HEK293 (cell line): Measurements from ENCODE around the gene COG3.

ENCODE experiments used
- CTCF ChIA-PET: fragments of 350-600 bp; formaldehyde crosslinking; extraction: SDS; loops from one replicate; lab custom pipeline; 2021; ENCODE audit warnings: antibody characterized with exemption; lab: Yijun Ruan, JAX
- POLR2A ChIA-PET: fragments of 300-600 bp; formaldehyde crosslinking; extraction: SDS; loops from one replicate; lab custom pipeline; 2020; ENCODE audit warnings: antibody characterized with exemption, inconsistent platforms; lab: Yijun Ruan, JAX
- H3K27ac ChIP-seq: fragments of 200-500 bp; sonication (Bioruptor generic); 2 replicates; pipeline ENCODE4 v1.5.1; 2014; ENCODE audit warnings: low read depth, low read length, control low read depth, inconsistent platforms; ENCODE audit errors: extremely low read depth
- H3K36me3 ChIP-seq, 2 experiments: fragments of 200-500 bp in 1 of 2; sonication (Bioruptor generic) in 1 of 2; 1 replicate in 1 of 2; 2 replicates in 1 of 2; pipeline ENCODE4 v1.5.1; 2014 to 2017; ENCODE audit warnings: inconsistent platforms in 2 of 2, low read length in 2 of 2; ENCODE audit not compliant: control insufficient read depth in 2 of 2, insufficient read depth in 1 of 2
- H3K4me1 ChIP-seq: fragments of 200-500 bp; sonication (Bioruptor generic); 2 replicates; pipeline ENCODE4 v1.5.1; 2014; ENCODE audit warnings: mild to moderate bottlenecking, low read length, inconsistent platforms; ENCODE audit not compliant: control insufficient read depth, insufficient read depth
- H3K4me3 ChIP-seq: 2 replicates; pipeline ENCODE4 v1.5.1; 2011; ENCODE audit warnings: low read depth, mild to moderate bottlenecking, control low read depth, low read length, moderate library complexity
- H3K9me3 ChIP-seq: fragments of 200-500 bp; sonication (Bioruptor generic); 2 replicates; pipeline ENCODE4 v1.5.1; 2014; ENCODE audit warnings: low read depth, low read length, inconsistent platforms; ENCODE audit not compliant: control insufficient read depth, insufficient read depth
- EGR2 ChIP-seq: fragments of 450-650 bp; formaldehyde crosslinking; IDR thresholded peaks from 2 replicates; pipeline ENCODE4 v1.5.1; 2016; ENCODE audit warnings: low read depth, missing biosample characterization, missing genetic modification characterization
- HOXA7 ChIP-seq: sonication (generic); formaldehyde crosslinking; IDR thresholded peaks from 2 replicates; pipeline ENCODE4 v1.8.1; 2022; ENCODE audit warnings: missing genetic modification reagents, borderline replicate concordance
- KLF10 ChIP-seq: fragments of 450-650 bp; IDR thresholded peaks from 2 replicates; pipeline ENCODE4 v1.5.1; 2018; ENCODE audit warnings: missing biosample characterization, mild to moderate bottlenecking, missing genetic modification characterization
- ZNF121 ChIP-seq: fragments of 450-650 bp; formaldehyde crosslinking; IDR thresholded peaks from 2 replicates; pipeline ENCODE4 v1.5.1; 2016; ENCODE audit warnings: missing biosample characterization, missing genetic modification characterization
- ZNF394 ChIP-seq: fragments of 450-650 bp; formaldehyde crosslinking; IDR thresholded peaks from 2 replicates; pipeline ENCODE4 v1.5.1; 2016; ENCODE audit warnings: missing biosample characterization, missing genetic modification characterization, mild to moderate bottlenecking, moderate library complexity, borderline replicate concordance
- ZNF529 ChIP-seq: fragments of 450-650 bp; formaldehyde crosslinking; IDR thresholded peaks from 2 replicates; pipeline ENCODE4 v1.5.1; 2017; ENCODE audit warnings: missing genetic modification characterization, missing biosample characterization; ENCODE audit not compliant: insufficient replicate concordance
- ZNF610 ChIP-seq: fragments of 450-650 bp; formaldehyde crosslinking; IDR thresholded peaks from 2 replicates; pipeline ENCODE4 v1.5.1; 2016; ENCODE audit warnings: missing biosample characterization, missing genetic modification characterization, borderline replicate concordance
- ZNF623 ChIP-seq: fragments of 450-650 bp; formaldehyde crosslinking; IDR thresholded peaks from 2 replicates; pipeline ENCODE4 v1.5.1; 2016; ENCODE audit warnings: missing biosample characterization, missing genetic modification characterization
- ZNF670 ChIP-seq: fragments of 450-650 bp; formaldehyde crosslinking; IDR thresholded peaks from 2 replicates; pipeline ENCODE4 v1.5.1; 2016; ENCODE audit warnings: missing biosample characterization, missing genetic modification characterization, low read depth
- ZNF785 ChIP-seq: fragments of 450-650 bp; formaldehyde crosslinking; IDR thresholded peaks from 2 replicates; pipeline ENCODE4 v1.5.1; 2016; ENCODE audit warnings: missing biosample characterization, missing genetic modification characterization
- TF ChIP-seq, protein P1 (sequence below): fragments of 450-650 bp; formaldehyde crosslinking; IDR thresholded peaks from 2 replicates; pipeline ENCODE4 v1.5.1; 2016; ENCODE audit warnings: missing biosample characterization, missing genetic modification characterization
- TF ChIP-seq, protein P2 (sequence below): fragments of 450-650 bp; formaldehyde crosslinking; conservative IDR thresholded peaks from 2 replicates; pipeline ENCODE4 v1.5.1; 2016; ENCODE audit warnings: low read depth, missing biosample characterization, missing genetic modification characterization
- TF ChIP-seq, protein P3 (sequence below): fragments of 450-650 bp; formaldehyde crosslinking; optimal IDR thresholded peaks from 2 replicates; pipeline ENCODE3; 2016; ENCODE audit warnings: missing biosample characterization, mild to moderate bottlenecking, missing genetic modification characterization
- TF ChIP-seq, protein P4 (sequence below): fragments of 450-650 bp; formaldehyde crosslinking; IDR thresholded peaks from 2 replicates; pipeline ENCODE4 v1.5.1; 2016; ENCODE audit warnings: missing biosample characterization, missing genetic modification characterization
- TF ChIP-seq, protein P5 (sequence below): fragments of 450-650 bp; formaldehyde crosslinking; IDR thresholded peaks from 2 replicates; pipeline ENCODE4 v1.5.1; 2016; ENCODE audit warnings: missing biosample characterization, missing genetic modification characterization

Gene COG3

DNA sequence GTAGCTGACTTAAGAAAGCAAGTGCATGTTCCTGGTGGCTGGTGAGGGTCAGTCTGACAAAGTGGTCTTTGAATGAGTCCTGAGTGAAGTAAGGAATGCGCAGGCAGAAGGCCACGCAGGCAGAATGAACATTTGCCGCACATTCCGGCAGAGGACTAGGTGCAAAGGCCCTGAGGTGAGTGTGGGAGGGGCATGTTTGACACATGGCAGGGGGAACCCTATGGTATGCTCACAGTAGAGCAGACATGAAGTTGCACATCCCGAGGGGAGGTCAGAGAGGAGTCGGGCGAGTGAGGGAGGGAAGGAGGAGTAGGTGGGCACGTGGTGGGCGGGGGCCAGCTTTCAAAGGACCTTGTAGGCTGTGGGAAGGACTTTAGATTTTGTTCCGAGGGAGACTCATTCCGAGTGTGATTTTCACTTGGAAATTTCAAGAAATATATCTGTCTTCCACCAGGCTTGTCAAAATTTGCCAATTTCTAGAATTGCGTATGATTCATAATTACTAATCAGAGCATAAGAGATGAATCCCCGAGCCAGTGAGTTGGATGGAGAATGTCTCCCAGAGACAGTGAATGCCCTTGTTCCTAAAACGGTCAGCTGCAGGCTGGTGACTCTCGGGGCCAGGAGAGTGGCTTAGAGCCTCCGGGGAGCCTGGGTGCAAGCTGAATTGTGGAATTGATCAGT, 110.5 kb downstream of the COG3 start:
- TF ChIP-seq EGR2 (tag by site-specific recombination): peak; percentile 41; the same call in 1 of the 2 replicates
- no peak for TF ChIP-seq ZNF670
- peak; percentile 59 for TF ChIP-seq ZNF623
- TF ChIP-seq, all 188 proteins: peak for 2
- ChIA-PET POLR2A (no interaction called here), CTCF (no interaction called here)
- no peak overlapping the region for H3K4me3 ChIP-seq
- H3K27ac ChIP-seq: no peak overlapping the region
- H3K9me3 ChIP-seq: no peaks in the 10 kb centered on the region
- no peaks in the 10 kb centered on the region for H3K4me1 ChIP-seq
- no peaks in the 10 kb centered on the region for H3K36me3 ChIP-seq

DNA sequence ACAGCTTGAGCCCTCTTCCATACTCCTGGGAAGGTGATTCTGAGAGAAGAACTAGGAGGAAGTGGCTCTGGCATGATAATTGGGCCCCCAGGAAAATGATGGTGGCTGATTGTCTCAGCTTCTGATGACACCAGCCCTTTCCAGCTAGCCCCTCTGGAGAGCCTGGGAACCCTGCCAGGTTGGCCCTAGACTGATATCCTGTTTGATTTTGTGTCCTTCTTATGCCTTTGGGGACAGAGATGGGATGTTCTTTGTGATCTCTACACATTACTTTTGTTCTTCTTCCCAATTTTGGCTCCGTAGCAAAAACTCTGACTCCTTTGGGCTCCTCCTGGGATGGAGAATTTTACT, 111.1 kb downstream of the COG3 start:
- Histone ChIP-seq H3K36me3 (no peaks in the 10 kb centered on the region), H3K9me3 (no peaks in the 10 kb centered on the region), H3K27ac (no peak overlapping the region), H3K4me3 (no peak overlapping the region), H3K4me1 (no peaks in the 10 kb centered on the region)
- ChIA-PET POLR2A (no interaction called here), CTCF (no interaction called here)
- TF ChIP-seq ZNF394 (tag by site-specific recombination) (no peak), ZNF670 (no peak), ZNF121 (tag by site-specific recombination) (no peak), ZNF785 (tag by site-specific recombination) (no peak), HOXA7 (CRISPR knock-in tag) (no peak), ZNF529 (tag by site-specific recombination) (no peak), ZNF610 (no peak), KLF10 (no peak)
- TF ChIP-seq, protein P1, sequence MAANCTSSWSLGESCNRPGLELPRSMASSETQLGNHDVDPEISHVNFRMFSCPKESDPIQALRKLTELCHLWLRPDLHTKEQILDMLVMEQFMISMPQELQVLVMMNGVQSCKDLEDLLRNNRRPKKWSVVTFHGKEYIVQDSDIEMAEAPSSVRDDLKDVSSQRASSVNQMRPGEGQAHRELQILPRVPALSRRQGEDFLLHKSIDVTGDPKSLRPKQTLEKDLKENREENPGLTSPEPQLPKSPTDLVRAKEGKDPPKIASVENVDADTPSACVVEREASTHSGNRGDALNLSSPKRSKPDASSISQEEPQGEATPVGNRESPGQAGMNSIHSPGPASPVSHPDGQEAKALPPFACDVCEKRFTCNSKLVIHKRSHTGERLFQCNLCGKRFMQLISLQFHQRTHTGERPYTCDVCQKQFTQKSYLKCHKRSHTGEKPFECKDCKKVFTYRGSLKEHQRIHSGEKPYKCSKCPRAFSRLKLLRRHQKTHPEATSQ (tag by site-specific recombination): no peak
- TF ChIP-seq, protein P2, sequence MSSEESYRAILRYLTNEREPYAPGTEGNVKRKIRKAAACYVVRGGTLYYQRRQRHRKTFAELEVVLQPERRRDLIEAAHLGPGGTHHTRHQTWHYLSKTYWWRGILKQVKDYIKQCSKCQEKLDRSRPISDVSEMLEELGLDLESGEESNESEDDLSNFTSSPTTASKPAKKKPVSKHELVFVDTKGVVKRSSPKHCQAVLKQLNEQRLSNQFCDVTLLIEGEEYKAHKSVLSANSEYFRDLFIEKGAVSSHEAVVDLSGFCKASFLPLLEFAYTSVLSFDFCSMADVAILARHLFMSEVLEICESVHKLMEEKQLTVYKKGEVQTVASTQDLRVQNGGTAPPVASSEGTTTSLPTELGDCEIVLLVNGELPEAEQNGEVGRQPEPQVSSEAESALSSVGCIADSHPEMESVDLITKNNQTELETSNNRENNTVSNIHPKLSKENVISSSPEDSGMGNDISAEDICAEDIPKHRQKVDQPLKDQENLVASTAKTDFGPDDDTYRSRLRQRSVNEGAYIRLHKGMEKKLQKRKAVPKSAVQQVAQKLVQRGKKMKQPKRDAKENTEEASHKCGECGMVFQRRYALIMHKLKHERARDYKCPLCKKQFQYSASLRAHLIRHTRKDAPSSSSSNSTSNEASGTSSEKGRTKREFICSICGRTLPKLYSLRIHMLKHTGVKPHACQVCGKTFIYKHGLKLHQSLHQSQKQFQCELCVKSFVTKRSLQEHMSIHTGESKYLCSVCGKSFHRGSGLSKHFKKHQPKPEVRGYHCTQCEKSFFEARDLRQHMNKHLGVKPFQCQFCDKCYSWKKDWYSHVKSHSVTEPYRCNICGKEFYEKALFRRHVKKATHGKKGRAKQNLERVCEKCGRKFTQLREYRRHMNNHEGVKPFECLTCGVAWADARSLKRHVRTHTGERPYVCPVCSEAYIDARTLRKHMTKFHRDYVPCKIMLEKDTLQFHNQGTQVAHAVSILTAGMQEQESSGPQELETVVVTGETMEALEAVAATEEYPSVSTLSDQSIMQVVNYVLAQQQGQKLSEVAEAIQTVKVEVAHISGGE (tag by site-specific recombination): no peak
- TF ChIP-seq, protein P3, sequence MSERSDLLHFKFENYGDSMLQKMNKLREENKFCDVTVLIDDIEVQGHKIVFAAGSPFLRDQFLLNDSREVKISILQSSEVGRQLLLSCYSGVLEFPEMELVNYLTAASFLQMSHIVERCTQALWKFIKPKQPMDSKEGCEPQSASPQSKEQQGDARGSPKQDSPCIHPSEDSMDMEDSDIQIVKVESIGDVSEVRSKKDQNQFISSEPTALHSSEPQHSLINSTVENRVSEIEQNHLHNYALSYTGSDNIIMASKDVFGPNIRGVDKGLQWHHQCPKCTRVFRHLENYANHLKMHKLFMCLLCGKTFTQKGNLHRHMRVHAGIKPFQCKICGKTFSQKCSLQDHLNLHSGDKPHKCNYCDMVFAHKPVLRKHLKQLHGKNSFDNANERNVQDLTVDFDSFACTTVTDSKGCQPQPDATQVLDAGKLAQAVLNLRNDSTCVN: no peak
- TF ChIP-seq, protein P4, sequence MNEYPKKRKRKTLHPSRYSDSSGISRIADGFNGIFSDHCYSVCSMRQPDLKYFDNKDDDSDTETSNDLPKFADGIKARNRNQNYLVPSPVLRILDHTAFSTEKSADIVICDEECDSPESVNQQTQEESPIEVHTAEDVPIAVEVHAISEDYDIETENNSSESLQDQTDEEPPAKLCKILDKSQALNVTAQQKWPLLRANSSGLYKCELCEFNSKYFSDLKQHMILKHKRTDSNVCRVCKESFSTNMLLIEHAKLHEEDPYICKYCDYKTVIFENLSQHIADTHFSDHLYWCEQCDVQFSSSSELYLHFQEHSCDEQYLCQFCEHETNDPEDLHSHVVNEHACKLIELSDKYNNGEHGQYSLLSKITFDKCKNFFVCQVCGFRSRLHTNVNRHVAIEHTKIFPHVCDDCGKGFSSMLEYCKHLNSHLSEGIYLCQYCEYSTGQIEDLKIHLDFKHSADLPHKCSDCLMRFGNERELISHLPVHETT (tag by site-specific recombination): no peak
- TF ChIP-seq, protein P5, sequence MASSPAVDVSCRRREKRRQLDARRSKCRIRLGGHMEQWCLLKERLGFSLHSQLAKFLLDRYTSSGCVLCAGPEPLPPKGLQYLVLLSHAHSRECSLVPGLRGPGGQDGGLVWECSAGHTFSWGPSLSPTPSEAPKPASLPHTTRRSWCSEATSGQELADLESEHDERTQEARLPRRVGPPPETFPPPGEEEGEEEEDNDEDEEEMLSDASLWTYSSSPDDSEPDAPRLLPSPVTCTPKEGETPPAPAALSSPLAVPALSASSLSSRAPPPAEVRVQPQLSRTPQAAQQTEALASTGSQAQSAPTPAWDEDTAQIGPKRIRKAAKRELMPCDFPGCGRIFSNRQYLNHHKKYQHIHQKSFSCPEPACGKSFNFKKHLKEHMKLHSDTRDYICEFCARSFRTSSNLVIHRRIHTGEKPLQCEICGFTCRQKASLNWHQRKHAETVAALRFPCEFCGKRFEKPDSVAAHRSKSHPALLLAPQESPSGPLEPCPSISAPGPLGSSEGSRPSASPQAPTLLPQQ (tag by site-specific recombination): no peak
